Hematopoietic multipotent progenitor cell treated with erythropoietin and hydrocortisone succinate and interleukin-3 and kit ligand, for 17 days (in vitro differentiated cells): ENCODE data around the gene LY6G5B.

Source experiments
- DNase-seq: peaks from one replicate; pipeline ENCODE4 v3.0.0-alpha.2; 2015; ENCODE audit warnings: low spot score

The LY6G5B gene, protein sequence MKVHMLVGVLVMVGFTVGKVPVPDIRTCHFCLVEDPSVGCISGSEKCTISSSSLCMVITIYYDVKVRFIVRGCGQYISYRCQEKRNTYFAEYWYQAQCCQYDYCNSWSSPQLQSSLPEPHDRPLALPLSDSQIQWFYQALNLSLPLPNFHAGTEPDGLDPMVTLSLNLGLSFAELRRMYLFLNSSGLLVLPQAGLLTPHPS

GRCh38 chr6:31669676-31670075 is at the start of gene LY6G5B:
LY6G5B (plus strand) TSS chr6:31669976; CDS start chr6:31670951, 975 bp downstream.
- DNase-seq, result no peak

DNA sequence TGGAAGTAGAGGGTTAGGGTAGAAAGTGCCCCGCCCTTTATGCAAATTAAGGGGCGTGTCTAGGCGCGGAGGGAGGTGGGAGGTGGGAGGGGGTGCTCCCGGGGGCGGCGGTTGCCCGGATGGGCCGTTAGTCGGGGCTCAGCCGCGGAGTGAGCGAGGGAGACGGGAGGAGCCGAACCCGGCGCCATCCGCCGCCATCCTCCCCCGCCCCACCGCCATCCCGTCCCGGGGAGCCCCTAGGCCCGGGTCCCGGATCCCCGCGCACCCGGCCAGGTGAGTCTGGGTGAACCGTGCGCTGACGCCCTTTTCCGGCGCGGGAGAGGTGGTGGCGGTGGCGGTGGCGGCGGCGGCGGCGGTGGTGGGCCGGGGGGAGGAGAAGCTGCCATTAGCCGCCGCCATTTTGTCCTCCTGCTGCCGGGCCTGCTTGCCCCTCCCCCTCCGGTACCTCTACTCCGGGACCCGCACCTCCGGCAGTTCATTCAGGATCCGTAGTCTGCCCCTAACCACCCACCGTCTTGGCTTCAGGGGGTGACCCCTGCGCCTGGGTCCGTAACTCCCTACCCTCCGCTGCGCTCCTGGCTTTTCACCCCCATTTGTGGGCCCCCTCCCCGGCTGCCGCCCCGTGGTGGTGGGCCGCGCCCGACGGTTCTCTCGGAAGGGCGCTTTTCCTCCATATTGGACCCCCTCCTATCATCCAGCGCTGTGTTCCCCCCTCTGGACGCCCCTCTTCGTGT is 49.0 kb upstream of the LY6G5B start, which contains the start of gene PRRC2A:
Gene PRRC2A (plus strand): TSS at position 130 of the 734 bp plus-strand sequence. CDS start 2,075 bp downstream, outside the sequence.
- DNase-seq, result no peak

- no peak for DNase-seq
Measured at GRCh38 chr6:31621320-31621939, 48.3 kb upstream of the LY6G5B start.

DNA sequence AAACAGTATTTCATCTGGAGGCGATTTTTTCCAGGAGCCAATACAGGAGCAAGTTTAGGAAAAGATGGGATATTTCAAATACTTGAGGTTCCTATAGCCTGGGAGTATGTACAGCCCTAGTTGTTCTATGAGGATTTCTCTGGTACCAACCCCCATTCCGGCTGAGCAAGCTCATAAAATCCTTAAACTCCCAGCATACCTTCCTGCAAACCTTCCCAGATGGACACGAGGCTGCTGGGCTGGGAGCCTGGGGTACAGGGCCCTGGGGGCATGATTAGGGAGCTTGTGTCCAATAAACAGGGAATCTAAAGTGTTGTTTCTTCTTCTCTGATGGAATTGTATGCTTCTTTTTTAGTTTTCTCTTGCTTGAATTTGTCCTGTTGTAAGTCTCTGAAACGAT is 47.8 kb upstream of the LY6G5B start:
- DNase-seq, result no peak

- DNase-seq, result no peak
Measured at GRCh38 chr6:31622684-31623091, 47.1 kb upstream of the LY6G5B start.

DNA sequence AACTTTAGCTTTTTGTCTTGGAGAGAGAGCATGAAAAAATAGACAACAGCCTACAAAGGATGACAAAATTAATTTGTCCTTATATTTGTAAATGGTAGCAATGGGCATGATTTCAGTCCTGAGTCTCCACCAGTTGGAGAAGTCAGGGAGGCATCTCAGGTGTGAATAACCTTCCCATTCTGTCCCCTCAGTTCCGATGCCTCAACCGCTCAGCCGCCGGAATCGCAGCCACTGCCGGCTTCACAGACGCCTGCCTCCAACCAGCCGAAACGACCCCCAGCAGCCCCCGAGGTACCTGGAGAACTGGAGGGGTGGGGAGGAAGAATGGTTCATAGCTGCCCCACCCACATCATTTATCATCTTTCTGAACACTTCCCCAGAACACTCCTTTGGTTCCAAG is 45.7 kb upstream of the LY6G5B start:
- DNase-seq, result no peak

DNA sequence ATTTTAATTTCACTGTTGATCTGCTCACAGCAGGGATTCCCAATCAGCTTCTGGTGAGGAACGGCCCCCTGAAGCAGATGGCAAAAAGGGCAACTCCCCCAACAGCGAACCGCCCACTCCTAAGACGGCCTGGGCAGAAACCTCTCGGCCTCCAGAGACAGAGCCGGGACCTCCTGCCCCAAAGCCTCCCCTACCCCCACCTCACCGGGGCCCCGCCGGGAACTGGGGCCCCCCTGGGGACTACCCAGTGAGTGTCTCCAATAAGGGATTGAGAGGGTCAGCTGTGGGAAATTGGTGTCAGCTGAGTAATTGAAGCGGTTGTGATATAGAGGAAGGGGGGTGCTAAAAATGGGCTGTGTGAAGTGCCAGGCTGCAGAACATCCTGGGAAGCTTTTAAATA is 42.8 kb upstream of the LY6G5B start:
- no peak for DNase-seq

- no peak for DNase-seq
Measured at GRCh38 chr6:31627690-31628287, 42.0 kb upstream of the LY6G5B start.

DNA sequence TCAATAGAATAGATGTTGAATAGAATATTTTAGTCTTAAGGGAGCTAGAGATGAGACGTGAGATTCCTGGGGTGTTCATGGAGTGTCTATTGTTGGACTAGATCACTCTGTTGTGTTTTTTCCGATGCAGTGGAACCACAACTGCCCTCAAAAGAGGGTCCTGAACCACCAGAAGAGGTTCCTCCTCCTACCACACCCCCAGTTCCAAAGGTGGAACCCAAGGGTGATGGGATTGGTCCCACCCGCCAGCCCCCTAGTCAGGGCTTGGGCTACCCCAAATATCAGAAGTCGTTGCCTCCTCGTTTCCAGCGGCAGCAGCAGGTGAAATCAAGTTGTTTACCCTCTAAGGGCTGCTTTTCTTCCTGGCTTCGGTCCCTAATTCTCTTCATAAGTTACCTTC is 40.8 kb upstream of the LY6G5B start:
- no peak for DNase-seq

- no peak for DNase-seq
Measured at GRCh38 chr6:31630177-31630934, 39.4 kb upstream of the LY6G5B start.

- DNase-seq, result no peak
Measured at GRCh38 chr6:31631209-31631608, 38.6 kb upstream of the LY6G5B start.

DNA sequence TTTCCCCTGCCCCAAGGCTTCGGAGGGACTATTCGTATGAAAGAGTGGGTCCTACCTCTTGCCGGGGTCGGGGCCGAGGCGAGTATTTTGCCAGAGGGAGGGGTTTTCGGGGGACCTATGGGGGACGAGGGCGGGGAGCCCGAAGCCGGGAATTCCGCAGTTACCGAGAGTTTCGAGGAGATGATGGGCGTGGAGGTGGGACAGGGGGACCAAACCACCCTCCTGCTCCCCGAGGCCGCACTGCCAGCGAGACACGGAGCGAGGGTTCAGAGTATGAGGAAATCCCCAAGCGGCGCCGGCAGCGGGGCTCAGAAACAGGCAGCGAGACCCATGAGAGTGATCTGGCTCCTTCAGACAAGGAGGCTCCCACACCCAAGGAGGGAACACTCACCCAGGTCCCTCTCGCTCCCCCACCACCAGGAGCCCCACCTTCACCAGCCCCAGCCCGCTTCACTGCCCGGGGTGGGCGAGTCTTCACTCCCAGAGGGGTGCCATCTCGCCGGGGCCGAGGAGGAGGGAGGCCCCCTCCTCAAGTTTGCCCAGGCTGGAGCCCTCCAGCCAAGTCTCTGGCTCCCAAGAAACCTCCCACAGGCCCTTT is 38.0 kb upstream of the LY6G5B start:
- DNase-seq, result no peak

DNA sequence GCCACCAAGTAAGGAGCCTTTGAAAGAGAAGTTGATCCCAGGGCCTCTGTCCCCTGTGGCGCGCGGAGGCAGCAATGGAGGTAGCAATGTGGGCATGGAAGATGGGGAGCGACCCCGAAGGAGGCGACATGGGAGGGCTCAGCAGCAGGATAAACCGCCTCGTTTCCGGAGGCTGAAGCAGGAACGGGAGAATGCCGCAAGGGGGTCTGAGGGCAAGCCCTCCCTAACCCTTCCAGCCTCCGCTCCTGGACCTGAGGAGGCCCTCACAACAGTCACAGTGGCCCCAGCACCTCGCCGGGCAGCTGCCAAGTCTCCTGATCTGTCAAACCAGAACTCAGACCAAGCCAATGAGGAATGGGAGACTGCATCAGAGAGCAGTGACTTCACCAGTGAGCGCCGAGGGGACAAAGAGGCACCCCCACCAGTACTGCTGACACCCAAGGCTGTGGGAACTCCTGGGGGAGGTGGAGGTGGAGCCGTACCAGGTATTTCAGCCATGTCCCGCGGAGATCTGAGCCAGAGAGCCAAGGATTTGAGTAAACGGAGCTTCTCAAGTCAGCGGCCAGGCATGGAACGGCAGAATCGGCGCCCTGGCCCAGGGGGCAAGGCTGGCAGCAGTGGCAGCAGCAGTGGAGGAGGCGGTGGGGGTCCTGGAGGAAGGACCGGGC is 37.4 kb upstream of the LY6G5B start:
- DNase-seq, result no peak

DNA sequence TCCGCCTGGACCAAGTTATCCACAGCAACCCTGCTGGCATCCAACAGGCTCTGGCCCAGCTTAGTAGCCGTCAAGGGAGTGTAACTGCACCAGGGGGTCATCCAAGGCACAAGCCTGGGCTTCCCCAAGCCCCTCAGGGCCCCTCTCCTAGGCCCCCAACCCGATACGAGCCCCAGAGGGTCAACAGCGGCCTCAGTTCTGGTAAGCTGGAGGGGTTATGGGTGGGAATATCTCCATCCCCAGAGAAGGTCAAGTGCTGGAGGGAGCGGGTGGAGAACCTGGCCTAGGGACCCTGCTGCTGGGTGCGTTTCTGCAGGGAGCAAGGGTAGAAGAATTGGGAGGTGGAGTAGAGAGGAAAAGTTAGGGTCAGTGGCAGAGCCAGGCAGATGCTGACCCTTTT is 36.3 kb upstream of the LY6G5B start:
- DNase-seq, result no peak

DNA sequence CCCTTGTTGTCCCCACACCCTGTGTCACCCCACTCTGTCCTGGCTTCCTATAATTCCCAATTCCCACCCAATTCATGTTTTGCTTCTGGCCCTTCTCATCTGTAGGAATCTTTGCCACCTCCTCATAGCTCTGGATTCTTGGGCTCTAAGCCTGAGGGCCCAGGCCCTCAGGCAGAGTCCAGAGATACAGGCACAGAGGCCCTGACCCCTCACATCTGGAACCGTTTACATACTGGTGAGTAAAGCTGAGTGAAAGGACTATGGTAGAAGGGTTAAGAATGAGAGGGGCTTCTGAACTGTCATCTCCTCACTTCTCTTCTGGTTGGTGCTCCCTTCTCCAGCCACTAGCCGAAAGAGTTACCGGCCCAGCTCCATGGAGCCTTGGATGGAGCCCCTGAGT is 35.6 kb upstream of the LY6G5B start:
- DNase-seq, result no peak

DNA sequence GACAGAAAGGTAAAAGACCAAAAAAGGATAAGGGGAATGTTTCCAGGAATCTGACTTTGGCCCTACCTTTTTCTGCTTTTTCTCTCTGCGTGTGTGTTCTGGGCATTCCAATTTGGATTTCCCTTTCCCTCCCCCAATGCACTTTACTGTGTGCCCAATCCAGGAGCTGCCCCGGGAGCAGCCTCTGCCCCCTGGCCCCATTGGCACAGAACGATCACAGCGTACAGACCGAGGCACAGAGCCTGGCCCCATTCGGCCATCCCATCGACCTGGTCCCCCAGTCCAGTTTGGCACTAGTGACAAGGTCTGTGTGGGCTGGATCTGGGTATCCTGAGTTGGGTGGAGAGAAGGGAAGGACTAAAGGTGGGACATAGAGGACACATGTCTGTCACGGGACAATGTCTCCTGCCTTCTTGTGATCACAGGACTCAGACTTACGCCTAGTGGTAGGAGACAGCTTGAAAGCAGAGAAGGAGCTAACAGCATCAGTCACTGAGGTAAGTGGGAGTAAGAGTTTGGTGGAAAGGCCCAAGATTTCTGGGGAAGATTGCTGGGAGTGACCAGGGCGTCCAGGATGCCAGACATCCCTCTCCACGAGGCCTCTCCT is 34.7 kb upstream of the LY6G5B start:
- DNase-seq, result no peak

DNA sequence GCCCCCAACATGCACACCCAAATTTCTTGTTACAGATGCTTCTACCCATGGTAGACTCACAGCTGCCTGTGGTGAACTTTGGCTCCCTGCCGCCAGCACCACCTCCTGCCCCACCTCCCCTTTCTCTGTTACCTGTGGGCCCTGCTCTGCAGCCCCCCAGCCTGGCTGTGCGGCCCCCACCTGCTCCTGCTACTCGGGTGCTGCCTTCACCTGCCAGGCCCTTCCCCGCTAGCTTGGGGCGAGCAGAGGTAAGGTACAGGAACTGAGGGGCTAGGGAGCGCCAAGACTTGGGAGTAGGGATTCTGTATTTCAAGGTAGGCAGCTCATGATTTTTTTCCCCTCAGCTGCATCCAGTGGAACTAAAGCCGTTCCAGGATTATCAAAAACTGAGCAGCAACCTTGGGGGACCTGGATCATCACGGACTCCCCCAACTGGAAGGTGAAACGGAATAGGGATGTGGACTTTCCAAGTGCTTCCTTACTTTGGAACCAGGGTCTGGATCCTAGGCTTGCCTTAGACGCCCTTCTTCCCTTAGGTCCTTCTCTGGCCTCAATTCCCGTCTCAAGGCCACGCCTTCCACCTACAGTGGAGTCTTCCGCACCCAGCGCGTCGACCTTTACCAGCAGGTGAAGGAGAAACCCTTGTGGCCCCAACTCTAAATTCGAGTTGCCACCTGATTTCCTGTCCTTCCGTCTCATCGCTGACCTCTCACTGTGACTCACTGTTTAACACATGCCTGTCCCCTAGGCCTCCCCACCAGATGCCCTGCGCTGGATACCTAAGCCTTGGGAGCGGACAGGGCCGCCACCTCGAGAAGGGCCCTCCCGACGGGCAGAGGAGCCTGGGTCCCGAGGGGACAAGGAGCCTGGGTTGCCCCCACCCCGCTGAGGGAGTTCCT is 32.8 kb upstream of the LY6G5B start:
- no peak for DNase-seq

DNA sequence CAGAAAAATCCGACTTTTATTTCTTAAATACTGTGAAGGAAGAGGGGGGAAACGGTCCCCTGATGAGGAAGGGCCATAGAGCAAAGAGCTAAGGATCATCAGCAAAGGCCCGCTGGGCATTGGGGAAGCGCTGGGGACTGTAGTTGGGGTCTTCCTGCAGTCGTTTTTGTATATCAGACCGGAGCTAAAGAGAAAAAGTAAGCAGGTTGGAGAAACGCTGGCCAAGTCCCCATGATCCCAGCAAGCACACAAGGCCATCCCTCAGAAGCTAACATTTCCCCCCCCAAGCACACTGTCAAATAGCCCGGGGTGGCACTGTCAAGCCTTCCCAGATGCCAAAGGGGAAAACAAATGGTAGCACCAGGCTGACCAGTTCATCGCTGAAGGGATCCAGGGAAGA is 30.7 kb upstream of the LY6G5B start:
- no peak for DNase-seq

GRCh38 chr6:31639449-31639861 is 30.3 kb upstream of the LY6G5B start:
- no peak for DNase-seq

DNA sequence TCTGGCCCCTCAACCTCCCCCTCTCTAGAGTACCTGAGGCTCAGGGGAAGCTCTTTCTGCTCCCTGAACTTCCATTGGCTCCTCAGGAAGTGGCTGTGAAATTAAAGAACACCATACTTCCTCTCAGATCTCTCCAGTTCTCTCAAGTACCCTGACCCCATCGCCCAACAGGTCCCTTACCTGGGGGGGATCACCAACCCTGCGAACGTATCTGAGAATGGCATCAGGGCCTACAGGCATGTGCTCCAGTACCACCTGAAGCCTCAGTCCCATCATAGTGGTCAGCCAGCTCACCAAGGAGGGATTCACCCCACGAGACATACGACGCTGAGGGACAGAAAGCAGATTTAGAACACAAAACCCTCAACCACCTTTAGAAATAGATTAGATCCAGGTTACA is 29.2 kb upstream of the LY6G5B start:
- no peak for DNase-seq
